Activated naive CD8-positive, alpha-beta T cell treated with anti-CD3 and anti-CD28 coated beads for 36 hours (primary cell): ENCODE measurements around the gene TBC1D9B. TPM values are rescaled to one million over a fixed set of nuclear protein-coding genes. Genes with fewer than 3 reads are reported as not detected.
"Not testable (repeated sequence)": the region's sequence is repeated elsewhere in the genome, so short reads cannot be mapped to it uniquely, and the experiment has no call there.

Source experiments
- DNase-seq: peaks from one replicate; pipeline ENCODE4 v3.0.0; 2021
- H3K27ac Mint-ChIP-seq: one replicate; pipeline ENCODE4 v1.8.0; 2022; ENCODE audit warnings: mild to moderate bottlenecking, moderate library complexity, mixed read lengths
- H3K27me3 Mint-ChIP-seq: one replicate; pipeline ENCODE4 v1.8.0; 2022; ENCODE audit warnings: mild to moderate bottlenecking, mixed read lengths
- H3K36me3 Mint-ChIP-seq: one replicate; pipeline ENCODE4 v1.8.0; 2021; ENCODE audit warnings: mild to moderate bottlenecking, mixed read lengths
- H3K4me1 Mint-ChIP-seq: one replicate; pipeline ENCODE4 v1.8.0; 2021; ENCODE audit warnings: mixed read lengths
- H3K4me3 Mint-ChIP-seq: one replicate; pipeline ENCODE4 v1.8.0; 2022; ENCODE audit warnings: mild to moderate bottlenecking, moderate library complexity, mixed read lengths
- H3K9me3 Mint-ChIP-seq: one replicate; pipeline ENCODE4 v1.8.0; 2022; ENCODE audit warnings: mixed read lengths
- total RNA-seq, 2 experiments: library from RNA; stranded (reverse); gene quantifications; one replicate each; pipeline ENCODE4 v1.2.3, GENCODE V29; 2021

TBC1D9B gene
- total RNA-seq, 2 experiments from 2014 or later: 73.1 to 74.9 TPM

DNA sequence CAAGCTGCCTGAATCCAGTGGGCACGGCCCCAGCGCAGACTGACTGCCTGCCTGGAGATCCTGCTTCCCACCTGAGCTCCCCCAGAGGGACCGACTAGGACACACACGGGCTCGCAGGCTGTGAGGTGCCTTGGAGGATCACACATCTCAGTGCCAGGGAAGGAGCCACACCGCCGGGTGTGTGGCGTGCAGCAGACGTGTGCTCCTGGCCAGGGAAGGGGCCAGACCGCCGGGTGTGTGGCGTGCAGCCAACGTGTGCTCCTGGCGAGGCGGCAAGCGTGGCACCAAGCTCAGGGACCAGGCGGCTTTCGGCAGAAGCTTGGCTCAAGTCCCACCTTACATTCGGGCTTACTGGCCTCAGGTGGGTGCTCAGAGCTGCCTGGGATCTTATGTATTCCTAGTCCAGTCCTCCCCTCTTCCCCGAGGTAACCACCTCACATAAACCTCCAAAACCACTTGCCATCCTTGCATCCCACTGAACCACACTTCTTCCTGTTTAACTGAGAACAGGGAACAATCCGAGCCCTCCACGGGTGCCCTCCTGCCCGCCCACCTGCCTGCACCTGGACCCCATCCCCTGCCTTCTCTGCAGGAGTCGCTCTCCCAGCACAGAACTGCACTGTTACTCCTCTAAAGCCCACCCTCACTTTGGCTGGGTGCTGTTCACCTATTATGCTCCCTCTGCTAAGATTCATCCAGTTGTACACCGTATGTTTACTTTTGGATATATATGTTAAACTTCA lies 26.7 kb downstream of the TBC1D9B start:
- DNase-seq: no peak
- Mint-ChIP-seq H3K27me3 (no peaks in the 10 kb centered on the region), H3K9me3 (peaks cover 12% of the 10 kb centered on the region), H3K36me3 (peaks cover 45% of the 10 kb centered on the region), H3K4me3 (no peak overlapping the region), H3K4me1 (no peaks in the 10 kb centered on the region), H3K27ac (no peak overlapping the region)

GRCh38 chr5:179880066-179880650 lies 27.5 kb downstream of the TBC1D9B start:
- H3K36me3 Mint-ChIP-seq: peaks cover 37% of the 10 kb centered on the region
- peaks cover 12% of the 10 kb centered on the region for H3K9me3 Mint-ChIP-seq

DNA sequence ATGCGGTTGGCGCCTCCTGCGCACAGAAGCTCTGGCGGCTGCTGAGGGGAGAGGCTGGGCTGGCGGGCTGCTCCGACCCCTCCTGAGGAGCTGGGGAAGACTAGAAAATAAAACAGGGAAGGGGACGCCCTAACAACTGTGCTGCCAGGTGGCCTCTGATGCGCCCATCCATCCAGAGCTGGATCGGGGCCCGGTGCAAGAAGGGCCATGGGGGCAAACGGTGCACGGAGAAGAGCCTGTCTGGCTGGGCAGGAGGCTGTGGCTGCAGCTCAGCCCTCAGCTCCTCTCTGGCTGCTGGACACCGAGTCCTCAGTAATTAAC lies 28.0 kb downstream of the TBC1D9B start:
- no peak for DNase-seq
- Mint-ChIP-seq H3K27me3 (no peaks in the 10 kb centered on the region), H3K36me3 (peaks cover 32% of the 10 kb centered on the region), H3K4me1 (no peaks in the 10 kb centered on the region), H3K27ac (no peak overlapping the region), H3K4me3 (no peak overlapping the region), H3K9me3 (peaks cover 11% of the 10 kb centered on the region)

More at GRCh38 chr5:179880066-179880650, 27.5 kb downstream of the TBC1D9B start:
- H3K27me3 Mint-ChIP-seq: no peaks in the 10 kb centered on the region
- no peak overlapping the region for H3K4me3 Mint-ChIP-seq
- H3K27ac Mint-ChIP-seq: no peak overlapping the region
- no peak for DNase-seq
- H3K4me1 Mint-ChIP-seq: no peaks in the 10 kb centered on the region

DNA sequence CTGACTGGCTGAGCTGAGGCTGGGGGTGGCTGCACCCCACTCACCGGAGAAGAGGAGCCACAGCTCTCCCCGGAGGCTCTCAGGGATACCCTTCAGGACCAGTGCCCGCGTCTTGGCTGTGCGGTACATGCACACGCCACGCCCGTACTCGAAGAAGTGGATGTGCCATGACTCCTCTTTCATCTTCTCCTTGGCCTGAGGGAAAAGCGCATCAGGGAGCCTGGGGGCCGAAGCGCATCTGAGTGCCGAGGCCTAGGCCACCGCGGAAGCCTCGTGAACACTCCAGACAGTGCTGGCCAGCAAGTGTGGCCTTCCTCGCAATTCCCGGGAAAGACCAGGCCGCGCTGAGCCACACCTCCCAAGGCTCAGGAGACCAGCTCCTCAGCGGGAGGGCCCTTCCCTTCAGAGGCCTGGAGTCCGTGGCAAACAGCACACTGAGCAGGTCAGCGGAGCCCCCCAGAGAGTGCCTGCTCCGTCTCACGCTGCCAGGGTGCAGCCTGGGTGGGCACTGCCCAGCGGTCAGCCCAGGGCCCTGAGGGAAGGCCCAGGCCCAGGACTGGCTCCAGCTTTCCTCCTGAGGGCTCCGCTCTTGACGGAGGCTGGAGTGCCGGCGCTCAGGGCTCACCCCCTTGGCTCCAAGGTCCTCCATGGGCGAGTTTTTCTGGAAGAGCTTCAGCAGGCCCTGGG lies 28.6 kb downstream of the TBC1D9B start:
- Mint-ChIP-seq H3K4me3 (no peak overlapping the region), H3K9me3 (peaks cover 9% of the 10 kb centered on the region), H3K27ac (no peak overlapping the region), H3K36me3 (peaks cover 27% of the 10 kb centered on the region), H3K27me3 (no peaks in the 10 kb centered on the region), H3K4me1 (no peaks in the 10 kb centered on the region)
- no peak for DNase-seq

DNA sequence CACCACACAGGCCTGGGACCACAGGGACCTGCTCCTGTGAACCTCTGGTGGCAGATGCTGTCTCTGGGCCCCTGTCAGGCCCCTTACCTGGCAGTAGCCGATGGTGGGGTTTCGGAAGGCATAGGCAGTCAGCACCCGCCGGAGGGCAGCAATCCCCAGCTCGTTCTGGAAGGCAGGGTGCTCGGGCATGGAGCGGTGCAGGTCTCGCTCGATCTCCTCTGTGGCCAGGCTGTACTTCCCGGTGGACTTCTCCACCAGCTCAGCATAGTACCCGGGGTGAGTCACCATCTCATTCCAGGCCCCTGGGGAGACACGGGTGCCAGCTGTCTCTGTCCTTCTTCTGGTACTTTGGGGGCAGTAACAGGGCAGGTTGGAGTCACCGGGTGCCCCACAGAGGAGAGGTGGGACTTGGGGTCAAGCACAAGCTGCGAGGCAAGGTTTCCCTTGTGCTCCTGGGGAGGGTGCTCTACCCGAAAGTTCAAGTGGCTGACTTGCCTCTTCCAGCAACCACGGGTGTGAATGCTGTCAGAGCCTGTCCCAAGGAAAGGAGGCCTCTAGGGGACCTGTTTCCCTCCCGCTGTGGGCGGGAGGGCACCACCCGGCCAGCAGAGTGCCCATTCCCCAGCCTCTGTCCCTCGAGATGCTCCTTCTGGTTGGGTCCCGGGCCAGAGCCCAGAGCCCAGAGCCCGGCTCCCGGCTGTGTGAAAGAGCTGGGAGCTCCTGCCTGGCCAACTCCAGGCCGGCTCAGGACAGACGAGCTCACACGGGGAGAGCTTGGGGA lies 29.3 kb downstream of the TBC1D9B start:
- H3K9me3 Mint-ChIP-seq: peaks cover 3% of the 10 kb centered on the region
- H3K27me3 Mint-ChIP-seq: no peaks in the 10 kb centered on the region
- peaks cover 19% of the 10 kb centered on the region for H3K36me3 Mint-ChIP-seq
- H3K4me1 Mint-ChIP-seq: no peaks in the 10 kb centered on the region
- H3K4me3 Mint-ChIP-seq: no peak overlapping the region
- DNase-seq: no peak
- no peak overlapping the region for H3K27ac Mint-ChIP-seq

GRCh38 chr5:179876610-179876952 lies 31.1 kb downstream of the TBC1D9B start:
- H3K36me3 Mint-ChIP-seq: peaks cover 2% of the 10 kb centered on the region
- no peaks in the 10 kb centered on the region for H3K9me3 Mint-ChIP-seq
- no peaks in the 10 kb centered on the region for H3K27me3 Mint-ChIP-seq
- no peaks in the 10 kb centered on the region for H3K4me1 Mint-ChIP-seq
- H3K27ac Mint-ChIP-seq: no peak overlapping the region
- DNase-seq: no peak
- no peak overlapping the region for H3K4me3 Mint-ChIP-seq

- H3K4me1 Mint-ChIP-seq: no peaks in the 10 kb centered on the region
- H3K27me3 Mint-ChIP-seq: no peaks in the 10 kb centered on the region
- H3K36me3 Mint-ChIP-seq: peaks cover 7% of the 10 kb centered on the region
- DNase-seq: no peak
- H3K27ac Mint-ChIP-seq: no peak overlapping the region
- H3K4me3 Mint-ChIP-seq: no peak overlapping the region
- no peaks in the 10 kb centered on the region for H3K9me3 Mint-ChIP-seq
Measured at GRCh38 chr5:179875741-179876609, 31.7 kb downstream of the TBC1D9B start.

DNA sequence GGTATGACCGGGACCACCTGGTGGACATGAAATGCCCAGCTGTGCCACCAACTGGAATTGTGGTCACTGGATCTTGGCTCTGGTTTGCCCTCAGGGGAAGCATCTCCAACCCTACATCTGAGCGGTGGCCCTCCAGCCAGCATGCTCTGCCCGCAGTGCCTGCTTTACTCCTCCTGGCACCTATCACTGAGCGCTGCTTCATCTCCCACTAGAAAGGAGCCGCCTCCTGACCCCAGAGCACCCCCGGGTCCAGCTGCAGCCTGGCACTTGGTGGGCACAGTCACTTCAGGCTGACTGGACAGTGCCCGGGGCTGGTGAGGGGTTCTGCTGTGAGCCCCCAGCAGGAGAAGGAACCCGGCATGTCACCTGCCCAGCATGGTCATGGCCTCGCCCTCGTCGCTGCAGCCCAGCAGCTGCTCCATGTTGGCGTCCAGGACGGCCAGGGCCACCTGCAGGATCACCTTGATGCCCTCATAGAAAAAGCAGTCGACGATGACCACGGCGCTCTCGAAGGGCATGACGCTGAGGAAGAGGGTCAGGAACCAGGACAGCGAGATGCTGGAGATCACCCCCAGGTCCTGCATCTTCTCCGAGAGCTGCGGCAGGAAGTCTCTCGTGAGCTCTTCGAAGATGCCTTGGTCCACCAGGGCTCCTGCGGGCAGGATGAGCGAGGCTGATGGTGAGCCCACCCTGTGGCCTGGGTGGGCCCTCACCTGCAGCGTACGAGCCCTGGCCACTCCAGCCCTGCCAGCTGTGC lies 33.0 kb downstream of the TBC1D9B start:
- no peaks in the 10 kb centered on the region for H3K9me3 Mint-ChIP-seq
- H3K4me3 Mint-ChIP-seq: no peak overlapping the region
- no peak overlapping the region for H3K27ac Mint-ChIP-seq

GRCh38 chr5:179874136-179874535 lies 33.6 kb downstream of the TBC1D9B start:
- Mint-ChIP-seq H3K36me3 (peaks cover 8% of the 10 kb centered on the region), H3K4me1 (no peaks in the 10 kb centered on the region), H3K27me3 (no peaks in the 10 kb centered on the region), H3K27ac (no peak overlapping the region), H3K4me3 (no peak overlapping the region), H3K9me3 (no peaks in the 10 kb centered on the region)
- DNase-seq: no peak

More for the DNA sequence above, 33.0 kb downstream of the TBC1D9B start:
- Mint-ChIP-seq H3K27me3 (no peaks in the 10 kb centered on the region), H3K36me3 (peaks cover 8% of the 10 kb centered on the region), H3K4me1 (no peaks in the 10 kb centered on the region)
- no peak for DNase-seq

DNA sequence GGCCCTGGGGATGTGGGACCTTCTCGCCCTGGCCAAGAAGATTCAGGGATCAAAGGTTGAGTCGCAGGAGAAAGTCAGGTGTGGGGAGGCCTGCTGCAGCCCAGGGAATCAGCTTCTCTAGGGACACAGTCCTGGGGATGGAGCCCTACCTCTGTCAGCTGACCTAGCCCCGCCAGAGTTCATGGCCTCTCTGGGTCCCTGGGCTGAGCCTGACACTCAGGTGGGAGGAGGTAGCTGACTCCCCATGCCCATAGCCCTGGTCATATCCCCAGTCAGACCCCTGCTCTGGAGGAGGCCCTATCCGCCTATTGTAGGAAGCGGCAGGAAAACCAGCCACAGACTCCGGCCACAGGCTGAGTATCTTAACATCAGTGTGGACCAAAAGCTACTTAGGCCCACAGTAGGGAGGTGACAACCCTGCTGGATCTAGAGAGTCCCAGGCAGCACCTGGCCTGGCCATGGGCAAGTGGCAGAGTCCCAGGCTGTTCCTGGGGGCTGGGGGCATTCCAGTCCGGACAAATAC lies 34.0 kb downstream of the TBC1D9B start:
- H3K27me3 Mint-ChIP-seq: no peaks in the 10 kb centered on the region
- H3K9me3 Mint-ChIP-seq: no peaks in the 10 kb centered on the region
- DNase-seq: no peak
- no peak overlapping the region for H3K4me3 Mint-ChIP-seq
- peaks cover 8% of the 10 kb centered on the region for H3K36me3 Mint-ChIP-seq
- no peaks in the 10 kb centered on the region for H3K4me1 Mint-ChIP-seq
- H3K27ac Mint-ChIP-seq: no peak overlapping the region

DNA sequence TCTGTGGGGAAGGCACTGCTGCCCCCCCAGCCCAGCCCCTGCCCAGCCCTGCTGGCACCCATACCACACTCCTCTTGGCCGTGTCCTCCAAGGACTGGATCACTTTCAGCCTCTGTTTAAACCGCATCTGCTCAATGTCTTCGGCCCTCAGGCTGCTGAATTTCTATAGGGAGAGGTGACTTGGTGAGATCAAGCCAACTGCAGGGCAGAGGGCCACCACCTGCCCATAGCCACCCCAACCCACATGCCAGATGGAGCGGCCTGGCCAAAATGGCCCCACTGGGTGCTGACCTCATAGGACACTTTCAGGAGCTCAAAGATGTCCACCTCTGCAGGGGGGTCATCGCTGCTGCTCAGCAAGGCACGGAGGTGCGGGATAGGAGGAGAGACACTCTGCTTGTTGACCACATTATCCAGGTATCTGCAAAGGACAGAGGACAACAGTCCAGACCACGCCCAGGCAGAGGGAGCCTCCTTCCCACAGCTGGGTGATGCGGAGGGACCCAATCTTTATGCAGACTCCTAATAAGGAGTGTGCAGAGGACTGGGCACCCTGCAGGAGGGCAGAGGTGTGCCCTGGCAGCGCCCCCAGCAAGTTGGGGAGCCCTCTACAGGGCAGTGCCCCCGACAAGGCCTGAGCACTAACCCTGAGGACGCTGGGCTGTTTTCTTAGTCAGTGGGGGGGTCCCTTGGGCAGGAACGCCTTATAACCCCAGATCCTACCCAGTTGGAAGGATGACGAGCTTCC lies 34.7 kb downstream of the TBC1D9B start:
- DNase-seq: no peak
- Mint-ChIP-seq H3K9me3 (no peaks in the 10 kb centered on the region), H3K27ac (no peak overlapping the region), H3K4me1 (no peaks in the 10 kb centered on the region), H3K4me3 (no peak overlapping the region), H3K27me3 (no peaks in the 10 kb centered on the region), H3K36me3 (peaks cover 12% of the 10 kb centered on the region)

DNA sequence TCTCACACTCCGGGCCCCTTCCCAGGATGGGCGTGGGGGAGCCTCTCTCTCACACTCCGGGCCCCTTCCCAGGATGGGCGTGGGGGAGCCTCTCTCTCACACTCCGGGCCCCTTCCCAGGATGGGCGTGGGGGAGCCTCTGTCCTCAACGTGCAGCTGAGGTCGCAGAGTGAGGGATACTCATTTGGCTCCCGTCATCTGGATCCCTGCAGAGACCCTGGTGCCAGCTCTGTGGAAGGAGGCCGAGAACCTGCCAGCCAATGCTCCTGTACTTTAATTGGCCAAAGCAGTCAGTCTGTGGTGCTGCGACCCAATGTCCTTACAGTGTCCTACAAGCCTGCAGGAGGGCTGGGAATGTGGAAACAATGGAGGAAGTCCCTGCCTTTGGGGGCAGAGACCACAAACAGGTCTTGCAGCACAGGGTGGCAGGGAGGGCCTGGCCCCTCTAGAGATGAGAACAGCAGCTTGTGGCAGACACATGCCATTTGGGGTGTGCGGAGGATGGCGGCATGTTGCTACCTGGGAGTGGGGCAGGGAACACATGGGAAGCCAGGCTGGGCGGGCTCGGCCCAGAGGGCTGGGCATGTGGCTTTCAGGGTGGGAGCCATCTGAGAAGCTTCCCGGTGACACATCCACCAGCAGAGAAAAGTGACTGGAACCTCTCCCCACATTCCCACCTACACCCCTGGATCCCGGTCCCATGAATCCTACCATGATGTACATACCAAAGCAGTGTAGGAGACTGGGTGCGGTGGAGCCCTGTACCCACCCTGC lies 35.5 kb downstream of the TBC1D9B start:
- Mint-ChIP-seq H3K36me3 (peaks cover 12% of the 10 kb centered on the region), H3K27ac (no peak overlapping the region), H3K4me3 (no peak overlapping the region)

DNA sequence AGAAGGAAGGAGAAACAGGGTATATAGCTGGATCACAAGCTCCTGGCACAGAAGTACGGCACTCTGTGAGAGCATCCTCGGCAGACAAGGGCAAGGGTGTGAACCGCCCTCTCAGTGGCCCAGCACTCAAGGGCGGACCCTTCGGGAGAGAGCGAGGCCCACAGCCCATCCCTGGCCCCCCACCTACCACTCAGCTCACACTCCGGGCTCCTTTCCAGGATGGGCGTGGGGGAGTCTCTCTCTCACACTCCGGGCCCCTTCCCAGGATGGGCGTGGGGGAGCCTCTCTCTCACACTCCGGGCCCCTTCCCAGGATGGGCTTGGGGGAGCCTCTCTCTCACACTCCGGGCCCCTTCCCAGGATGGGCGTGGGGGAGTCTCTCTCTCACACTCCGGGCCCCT lies 36.2 kb downstream of the TBC1D9B start:
- DNase-seq, H3K4me3 Mint-ChIP-seq, H3K27me3 Mint-ChIP-seq, H3K27ac Mint-ChIP-seq, H3K4me1 Mint-ChIP-seq, H3K9me3 Mint-ChIP-seq: not testable (repeated sequence)
- peaks cover 10% of the 10 kb centered on the region for H3K36me3 Mint-ChIP-seq

More for the DNA sequence above, 35.5 kb downstream of the TBC1D9B start:
- H3K4me1 Mint-ChIP-seq: no peaks in the 10 kb centered on the region
- no peak for DNase-seq
- no peaks in the 10 kb centered on the region for H3K9me3 Mint-ChIP-seq
- H3K27me3 Mint-ChIP-seq: no peaks in the 10 kb centered on the region
